ENCODE results near the gene CFAP58.

CFAP58 gene

GRCh38 chr10:104353325-104354048, at the start of gene CFAP58:
Gene CFAP58 (plus strand): TSS chr10:104353833. CDS start chr10:104353898, 65 bp downstream.
- peak; percentile 97 for DNase-seq

GRCh38 chr10:104304356-104304745, 49.3 kb upstream of the CFAP58 start:
- DNase-seq = no peak

GRCh38 chr10:104304927-104305326, 48.7 kb upstream of the CFAP58 start:
- DNase-seq = no peak

- DNase-seq = no peak
Observed at GRCh38 chr10:104306897-104307296, 46.7 kb upstream of the CFAP58 start.

GRCh38 chr10:104307576-104308438, 45.8 kb upstream of the CFAP58 start:
- DNase-seq = no peak

GRCh38 chr10:104308439-104308903, 45.2 kb upstream of the CFAP58 start:
- DNase-seq = peak; percentile 43

- no peak for DNase-seq
Observed at GRCh38 chr10:104309980-104310978, 43.4 kb upstream of the CFAP58 start.

- no peak for DNase-seq
Observed at GRCh38 chr10:104311184-104311720, 42.4 kb upstream of the CFAP58 start.

GRCh38 chr10:104314591-104315485, 38.8 kb upstream of the CFAP58 start:
- DNase-seq = no peak

- no peak for DNase-seq
Observed at GRCh38 chr10:104315486-104315921, 38.1 kb upstream of the CFAP58 start.

GRCh38 chr10:104316321-104317099, 37.1 kb upstream of the CFAP58 start:
- no peak for DNase-seq

- no peak for DNase-seq
Observed at GRCh38 chr10:104317269-104317710, 36.3 kb upstream of the CFAP58 start.

GRCh38 chr10:104317726-104318299, 35.8 kb upstream of the CFAP58 start:
- DNase-seq = no peak

- DNase-seq = no peak
Observed at GRCh38 chr10:104318326-104318725, 35.3 kb upstream of the CFAP58 start.

GRCh38 chr10:104318810-104319741, 34.6 kb upstream of the CFAP58 start:
- DNase-seq = no peak

GRCh38 chr10:104321226-104321625, 32.4 kb upstream of the CFAP58 start:
- DNase-seq = no peak

GRCh38 chr10:104321725-104322415, 31.8 kb upstream of the CFAP58 start:
- no peak for DNase-seq

GRCh38 chr10:104322416-104322782, 31.2 kb upstream of the CFAP58 start:
- peak; percentile 49 for DNase-seq

All from CD4-positive, alpha-beta T cell treated with Interleukin-10 for 1 hour (primary cell).